Mesothelial cell of epicardium (in vitro differentiated cells): Measurements from ENCODE around the gene ENPP3. TPM values are rescaled to one million over a fixed set of nuclear protein-coding genes. Genes with fewer than 3 reads are reported as not detected.

Experiments used
- DNase-seq, 2 experiments: peaks; one replicate each; pipeline ENCODE4 v3.0.0; 2021; ENCODE audit warnings: low spot score in 2 of 2; ENCODE audit not compliant: unreplicated experiment in 2 of 2
- H3K27ac Mint-ChIP-seq: 2 replicates; pipeline ENCODE4 v1.8.0; 2021; ENCODE audit warnings: mixed read lengths
- H3K27me3 Mint-ChIP-seq: 2 replicates; pipeline ENCODE4 v1.8.0; 2021; ENCODE audit warnings: low read depth, mixed read lengths
- H3K36me3 Mint-ChIP-seq: 2 replicates; pipeline ENCODE4 v1.8.0; 2021; ENCODE audit warnings: mixed read lengths
- H3K4me1 Mint-ChIP-seq: 2 replicates; pipeline ENCODE4 v1.8.0; 2021; ENCODE audit warnings: mixed read lengths
- H3K4me3 Mint-ChIP-seq: 2 replicates; pipeline ENCODE4 v1.8.0; 2021; ENCODE audit warnings: mild to moderate bottlenecking, moderate library complexity, mixed read lengths
- H3K9me3 Mint-ChIP-seq: 2 replicates; pipeline ENCODE4 v1.8.0; 2021; ENCODE audit warnings: mixed read lengths
- CTCF ChIP-seq: fragments of 200-600 bp; sonication (generic); IDR thresholded peaks from one replicate; pipeline ENCODE4 v1.5.0; 2021; ENCODE audit warnings: antibody characterized with exemption; ENCODE audit not compliant: unreplicated experiment
- total RNA-seq: library from RNA; stranded (reverse); gene quantifications from 3 replicates; pipeline ENCODE4 v1.2.1, GENCODE V29; 2021

Gene ENPP3
- total RNA-seq, 1 donor from 2014 or later: 0.89 TPM

GRCh38 chr6:131638013-131638412 is 911 bp downstream of the ENPP3 start:
- no peak overlapping the region for H3K4me3 Mint-ChIP-seq
- no peaks in the 10 kb centered on the region for H3K9me3 Mint-ChIP-seq
- TF ChIP-seq CTCF: no peak
- H3K4me1 Mint-ChIP-seq: peaks cover 4% of the 10 kb centered on the region
- no peaks in the 10 kb centered on the region for H3K27me3 Mint-ChIP-seq
- no peak for DNase-seq
- H3K27ac Mint-ChIP-seq: no peak overlapping the region
- no peaks in the 10 kb centered on the region for H3K36me3 Mint-ChIP-seq

GRCh38 chr6:131640100-131640499 is 3.0 kb downstream of the ENPP3 start:
- Mint-ChIP-seq H3K36me3 (no peaks in the 10 kb centered on the region), H3K4me1 (peaks cover 4% of the 10 kb centered on the region), H3K27ac (no peak overlapping the region), H3K4me3 (no peak overlapping the region), H3K27me3 (no peaks in the 10 kb centered on the region), H3K9me3 (no peaks in the 10 kb centered on the region)
- no peak for TF ChIP-seq CTCF
- no peak for DNase-seq

GRCh38 chr6:131640576-131640975 is 3.5 kb downstream of the ENPP3 start:
- no peak for TF ChIP-seq CTCF
- H3K27me3 Mint-ChIP-seq: no peaks in the 10 kb centered on the region
- H3K36me3 Mint-ChIP-seq: no peaks in the 10 kb centered on the region
- H3K9me3 Mint-ChIP-seq: no peaks in the 10 kb centered on the region
- H3K4me3 Mint-ChIP-seq: no peak overlapping the region
- H3K27ac Mint-ChIP-seq: no peak overlapping the region
- no peak for DNase-seq
- H3K4me1 Mint-ChIP-seq: peaks cover 4% of the 10 kb centered on the region

GRCh38 chr6:131641554-131641953 is 4.5 kb downstream of the ENPP3 start:
- Mint-ChIP-seq H3K4me3 (no peak overlapping the region), H3K36me3 (no peaks in the 10 kb centered on the region), H3K27me3 (no peaks in the 10 kb centered on the region), H3K27ac (no peak overlapping the region), H3K4me1 (peaks cover 4% of the 10 kb centered on the region), H3K9me3 (no peaks in the 10 kb centered on the region)
- DNase-seq: no peak
- TF ChIP-seq CTCF: no peak

- no peak overlapping the region for H3K4me3 Mint-ChIP-seq
- H3K36me3 Mint-ChIP-seq: no peaks in the 10 kb centered on the region
- H3K27ac Mint-ChIP-seq: no peak overlapping the region
- H3K4me1 Mint-ChIP-seq: peaks cover 4% of the 10 kb centered on the region
- H3K9me3 Mint-ChIP-seq: no peaks in the 10 kb centered on the region
- no peak for DNase-seq
- no peak for TF ChIP-seq CTCF
- no peaks in the 10 kb centered on the region for H3K27me3 Mint-ChIP-seq
Observed at GRCh38 chr6:131642565-131642964, 5.5 kb downstream of the ENPP3 start.

GRCh38 chr6:131642987-131643611 is 6.0 kb downstream of the ENPP3 start:
- no peak overlapping the region for H3K4me3 Mint-ChIP-seq

More at GRCh38 chr6:131642987-131643611, 6.0 kb downstream of the ENPP3 start:
- Mint-ChIP-seq H3K36me3 (no peaks in the 10 kb centered on the region), H3K27me3 (no peaks in the 10 kb centered on the region), H3K9me3 (no peaks in the 10 kb centered on the region), H3K27ac (no peak overlapping the region), H3K4me1 (peaks cover 1% of the 10 kb centered on the region)
- no peak for DNase-seq
- TF ChIP-seq CTCF: no peak
